K562 (cell line): ENCODE results near the gene KIF19. TPM values are rescaled to one million over a fixed set of nuclear protein-coding genes. Genes with fewer than 3 reads are reported as not detected.

Source experiments
- BCOR ChIP-seq: fragments of 450-650 bp; IDR thresholded peaks from 2 replicates; pipeline ENCODE4 v1.6.1; 2016
- CBX2 ChIP-seq: fragments of 200-600 bp; sonication (generic); IDR thresholded peaks from one replicate; pipeline ENCODE4 v1.6.1; 2012; ENCODE audit warnings: mild to moderate bottlenecking, low read length, inconsistent platforms; ENCODE audit not compliant: insufficient read depth, poor library complexity, severe bottlenecking
- CTCFL ChIP-seq: IDR thresholded peaks from 2 replicates; pipeline ENCODE4 v1.6.1; 2011; ENCODE audit warnings: borderline replicate concordance, low read depth, mild to moderate bottlenecking, moderate library complexity, low read length; ENCODE audit not compliant: insufficient read depth, poor library complexity, severe bottlenecking
- FOXJ2 ChIP-seq: fragments of 200-800 bp; sonication (Bioruptor generic); IDR thresholded peaks from 2 replicates; pipeline ENCODE4 v1.6.1; 2016; ENCODE audit warnings: missing genetic modification characterization, missing compliant biosample characterization
- MXI1 ChIP-seq: IDR thresholded peaks from 2 replicates; pipeline ENCODE4 v1.6.1; 2011; ENCODE audit warnings: low read depth, mild to moderate bottlenecking, improper control_type of control experiment, low read length
- NR4A1 ChIP-seq, 2 experiments: fragments of 250-450 bp in 1 of 2; fragments of 450-650 bp in 1 of 2; sonication (Bioruptor Pico) in 1 of 2; IDR thresholded peaks; 2 replicates each; pipeline versions ENCODE4 v1.4.0 to v1.6.1; 2016 to 2020; ENCODE audit warnings: mild to moderate bottlenecking in 2 of 2, missing compliant biosample characterization in 1 of 2, missing genetic modification characterization in 1 of 2, moderate library complexity in 1 of 2
- SMAD3 ChIP-seq: fragments of 450-650 bp; formaldehyde crosslinking; conservative IDR thresholded peaks from 2 replicates; pipeline ENCODE4 v1.4.0; 2020; ENCODE audit warnings: mild to moderate bottlenecking
- TAF7 ChIP-seq: fragments of 450-650 bp; IDR thresholded peaks from 2 replicates; pipeline ENCODE4 v1.6.1; 2016; ENCODE audit warnings: missing genetic modification characterization, missing compliant biosample characterization
- ZNF316 ChIP-seq: fragments of 450-650 bp; IDR thresholded peaks from 2 replicates; pipeline ENCODE4 v1.6.1; 2016
- polyA plus RNA-seq, 8 experiments: library from polyadenylated mRNA; depleted of rRNA in 4 of 8; stranded (reverse) in 5 of 8; unstranded in 3 of 8; fragments of >200 nt; fragmentation: Nextera tagmentation in 2 of 8; fragmentation: Illumina TruSeq in 1 of 8; extraction: Ambion mirVana in 2 of 8; extraction: Trizol in 1 of 8; gene quantifications; 2 replicates each; pipeline versions ENCODE4 v1.2.1 to v1.2.3, GENCODE V29; 2011 to 2014; ENCODE audit warnings: inconsistent platforms in 1 of 8, missing spikeins in 1 of 8
- total RNA-seq, 7 experiments: library from RNA; depleted of rRNA in 6 of 7; stranded (reverse); fragments of >200 nt in 6 of 7; fragmentation: Illumina TruSeq in 2 of 7; extraction: Trizol in 2 of 7; gene quantifications; 2 replicates each; pipeline versions ENCODE4 v1.2.1 to v1.2.3, GENCODE V29; 2011 to 2021; ENCODE audit warnings: low replicate concordance in 1 of 7
- TF ChIP-seq, protein P1 (sequence below): fragments of 250-450 bp; sonication (Bioruptor Pico); IDR thresholded peaks from 2 replicates; pipeline ENCODE4 v1.4.0; 2020; ENCODE audit warnings: mild to moderate bottlenecking
- TF ChIP-seq, protein P2 (sequence below): fragments of 250-450 bp; sonication (Bioruptor Pico); IDR thresholded peaks from 2 replicates; pipeline ENCODE4 v1.5.0; 2021
- TF ChIP-seq, protein P3 (sequence below): fragments of 250-450 bp; sonication (Bioruptor Pico); IDR thresholded peaks from 2 replicates; pipeline ENCODE4 v1.4.0; 2020

Gene KIF19
- total and polyA plus RNA-seq, 9 of the 15 experiments (the other 6 are each of a cell fraction or from before 2014, with no cell fraction given): 0.10 TPM; not detected in 8

GRCh38 chr17:74332763-74333283 lies 6.8 kb downstream of the KIF19 start (continued):
- TF ChIP-seq, protein P1, sequence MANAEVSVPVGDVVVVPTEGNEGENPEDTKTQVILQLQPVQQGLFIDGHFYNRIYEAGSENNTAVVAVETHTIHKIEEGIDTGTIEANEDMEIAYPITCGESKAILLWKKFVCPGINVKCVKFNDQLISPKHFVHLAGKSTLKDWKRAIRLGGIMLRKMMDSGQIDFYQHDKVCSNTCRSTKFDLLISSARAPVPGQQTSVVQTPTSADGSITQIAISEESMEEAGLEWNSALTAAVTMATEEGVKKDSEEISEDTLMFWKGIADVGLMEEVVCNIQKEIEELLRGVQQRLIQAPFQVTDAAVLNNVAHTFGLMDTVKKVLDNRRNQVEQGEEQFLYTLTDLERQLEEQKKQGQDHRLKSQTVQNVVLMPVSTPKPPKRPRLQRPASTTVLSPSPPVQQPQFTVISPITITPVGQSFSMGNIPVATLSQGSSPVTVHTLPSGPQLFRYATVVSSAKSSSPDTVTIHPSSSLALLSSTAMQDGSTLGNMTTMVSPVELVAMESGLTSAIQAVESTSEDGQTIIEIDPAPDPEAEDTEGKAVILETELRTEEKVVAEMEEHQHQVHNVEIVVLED (CRISPR knock-in tag): no peak
- TF ChIP-seq ZNF316 (no peak), CBX2 (no peak), FOXJ2 (tag) (no peak), SMAD3 (CRISPR knock-in tag) (no peak), CTCFL (no peak), BCOR (peak; percentile 53; the same call in 1 of the 2 replicates), TAF7 (tag) (no peak), MXI1 (0 out of 2 replicates have a peak, but pooled peaks have one; percentile 44), NR4A1 (CRISPR knock-in tag; IDR thresholded peaks at IDR 0.05) (no peak), NR4A1 (tag; IDR thresholded peaks at IDR 0.05) (no peak)
- TF ChIP-seq, protein P2, sequence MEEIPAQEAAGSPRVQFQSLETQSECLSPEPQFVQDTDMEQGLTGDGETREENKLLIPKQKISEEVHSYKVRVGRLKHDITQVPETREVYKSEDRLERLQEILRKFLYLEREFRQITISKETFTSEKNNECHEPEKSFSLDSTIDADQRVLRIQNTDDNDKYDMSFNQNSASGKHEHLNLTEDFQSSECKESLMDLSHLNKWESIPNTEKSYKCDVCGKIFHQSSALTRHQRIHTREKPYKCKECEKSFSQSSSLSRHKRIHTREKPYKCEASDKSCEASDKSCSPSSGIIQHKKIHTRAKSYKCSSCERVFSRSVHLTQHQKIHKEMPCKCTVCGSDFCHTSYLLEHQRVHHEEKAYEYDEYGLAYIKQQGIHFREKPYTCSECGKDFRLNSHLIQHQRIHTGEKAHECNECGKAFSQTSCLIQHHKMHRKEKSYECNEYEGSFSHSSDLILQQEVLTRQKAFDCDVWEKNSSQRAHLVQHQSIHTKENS: no peak
- TF ChIP-seq, protein P3, sequence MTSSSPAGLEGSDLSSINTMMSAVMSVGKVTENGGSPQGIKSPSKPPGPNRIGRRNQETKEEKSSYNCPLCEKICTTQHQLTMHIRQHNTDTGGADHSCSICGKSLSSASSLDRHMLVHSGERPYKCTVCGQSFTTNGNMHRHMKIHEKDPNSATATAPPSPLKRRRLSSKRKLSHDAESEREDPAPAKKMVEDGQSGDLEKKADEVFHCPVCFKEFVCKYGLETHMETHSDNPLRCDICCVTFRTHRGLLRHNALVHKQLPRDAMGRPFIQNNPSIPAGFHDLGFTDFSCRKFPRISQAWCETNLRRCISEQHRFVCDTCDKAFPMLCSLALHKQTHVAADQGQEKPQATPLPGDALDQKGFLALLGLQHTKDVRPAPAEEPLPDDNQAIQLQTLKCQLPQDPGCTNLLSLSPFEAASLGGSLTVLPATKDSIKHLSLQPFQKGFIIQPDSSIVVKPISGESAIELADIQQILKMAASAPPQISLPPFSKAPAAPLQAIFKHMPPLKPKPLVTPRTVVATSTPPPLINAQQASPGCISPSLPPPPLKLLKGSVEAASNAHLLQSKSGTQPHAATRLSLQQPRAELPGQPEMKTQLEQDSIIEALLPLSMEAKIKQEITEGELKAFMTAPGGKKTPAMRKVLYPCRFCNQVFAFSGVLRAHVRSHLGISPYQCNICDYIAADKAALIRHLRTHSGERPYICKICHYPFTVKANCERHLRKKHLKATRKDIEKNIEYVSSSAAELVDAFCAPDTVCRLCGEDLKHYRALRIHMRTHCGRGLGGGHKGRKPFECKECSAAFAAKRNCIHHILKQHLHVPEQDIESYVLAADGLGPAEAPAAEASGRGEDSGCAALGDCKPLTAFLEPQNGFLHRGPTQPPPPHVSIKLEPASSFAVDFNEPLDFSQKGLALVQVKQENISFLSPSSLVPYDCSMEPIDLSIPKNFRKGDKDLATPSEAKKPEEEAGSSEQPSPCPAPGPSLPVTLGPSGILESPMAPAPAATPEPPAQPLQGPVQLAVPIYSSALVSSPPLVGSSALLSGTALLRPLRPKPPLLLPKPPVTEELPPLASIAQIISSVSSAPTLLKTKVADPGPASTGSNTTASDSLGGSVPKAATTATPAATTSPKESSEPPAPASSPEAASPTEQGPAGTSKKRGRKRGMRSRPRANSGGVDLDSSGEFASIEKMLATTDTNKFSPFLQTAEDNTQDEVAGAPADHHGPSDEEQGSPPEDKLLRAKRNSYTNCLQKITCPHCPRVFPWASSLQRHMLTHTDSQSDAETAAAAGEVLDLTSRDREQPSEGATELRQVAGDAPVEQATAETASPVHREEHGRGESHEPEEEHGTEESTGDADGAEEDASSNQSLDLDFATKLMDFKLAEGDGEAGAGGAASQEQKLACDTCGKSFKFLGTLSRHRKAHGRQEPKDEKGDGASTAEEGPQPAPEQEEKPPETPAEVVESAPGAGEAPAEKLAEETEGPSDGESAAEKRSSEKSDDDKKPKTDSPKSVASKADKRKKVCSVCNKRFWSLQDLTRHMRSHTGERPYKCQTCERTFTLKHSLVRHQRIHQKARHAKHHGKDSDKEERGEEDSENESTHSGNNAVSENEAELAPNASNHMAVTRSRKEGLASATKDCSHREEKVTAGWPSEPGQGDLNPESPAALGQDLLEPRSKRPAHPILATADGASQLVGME (CRISPR knock-in tag): no peak
